ENCODE results near the gene S100A8.
"Not testable (repeated sequence)": the region's sequence is repeated elsewhere in the genome, so short reads cannot be mapped to it uniquely, and the experiment has no call there.

Gene S100A8

DNA sequence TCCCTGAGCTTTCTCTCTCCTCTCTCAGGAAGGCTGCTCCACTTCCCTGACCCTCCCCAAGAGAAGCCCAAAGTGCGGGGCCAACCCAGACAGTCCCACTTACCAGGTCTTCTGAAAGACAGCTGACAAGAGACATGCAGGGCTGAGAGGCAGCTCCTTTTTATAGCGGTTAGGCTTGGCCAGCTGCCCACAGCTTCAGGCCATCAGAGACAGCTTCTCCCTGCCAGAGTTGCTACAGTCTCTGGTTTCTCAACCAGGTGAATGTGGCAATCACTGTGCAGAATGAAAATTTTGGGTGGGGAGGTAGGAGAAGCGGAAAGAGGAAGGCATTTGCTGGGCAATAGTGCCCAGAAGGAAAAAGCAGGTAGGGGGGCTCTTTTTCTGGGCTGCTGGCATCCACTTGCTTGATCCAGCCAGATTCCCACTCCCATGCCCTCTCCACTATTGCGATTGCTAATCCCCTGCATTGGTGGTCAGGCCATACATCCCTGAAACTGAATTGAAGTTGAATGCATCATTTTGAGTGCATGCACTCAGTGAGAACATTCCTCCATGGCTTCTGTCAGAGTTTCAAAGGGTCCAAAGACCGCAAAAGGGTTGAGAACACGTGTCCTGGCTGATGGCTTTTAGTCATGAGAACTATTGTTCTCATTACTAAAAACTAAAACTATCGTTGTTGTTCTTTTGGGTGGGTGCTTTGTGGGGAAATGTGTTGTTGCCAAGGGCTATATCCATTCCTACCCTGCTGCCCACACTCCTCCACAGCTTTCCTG lies at the start of gene S100A8:
Gene S100A8 (minus strand): TSS at position 136 of the 773 bp plus-strand sequence. CDS start 538 bp downstream, outside the sequence.
- DNase-seq (ENCODE audit: low spot score) = no peak

DNA sequence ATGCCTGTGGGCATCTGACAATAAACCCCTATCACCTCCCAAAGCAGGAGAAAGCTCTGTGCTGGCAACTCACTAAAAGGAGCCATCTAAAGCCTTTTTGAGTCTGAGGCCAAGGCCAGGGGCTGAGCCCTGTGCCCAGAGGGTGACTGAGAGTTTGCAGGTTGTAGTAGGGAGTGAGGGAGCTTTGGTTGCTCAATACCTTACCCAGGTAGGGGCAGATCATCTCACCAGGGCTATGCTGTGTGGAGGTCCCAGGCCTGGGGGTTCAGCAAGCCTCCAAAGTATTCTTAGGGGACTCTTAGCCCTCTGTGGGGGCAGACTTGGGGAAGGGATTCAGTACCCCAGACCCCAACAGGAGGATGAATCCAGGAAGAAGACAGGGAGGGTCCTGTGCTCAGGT lies 48.4 kb upstream of the S100A8 start:
- DNase-seq (ENCODE audit: low spot score) = no peak

DNA sequence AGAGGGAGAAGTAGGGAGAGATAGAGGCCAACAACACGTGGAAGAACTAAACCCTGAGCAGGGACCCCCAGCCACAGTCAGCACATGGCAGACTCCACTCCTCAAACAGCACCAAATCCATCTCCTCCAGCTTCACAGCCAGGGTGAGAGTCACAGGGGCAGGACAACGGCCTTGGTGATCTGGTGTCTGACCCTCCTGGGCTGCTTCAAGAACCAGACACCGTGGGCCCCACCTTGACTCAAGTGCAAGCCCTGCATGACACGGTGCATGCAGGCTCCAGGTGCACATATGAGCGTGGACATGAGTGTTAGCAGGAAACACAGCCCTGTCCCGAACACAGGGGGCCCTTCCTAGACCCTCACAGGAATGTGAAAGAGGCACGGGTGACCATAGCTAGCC lies 47.7 kb upstream of the S100A8 start:
- DNase-seq (ENCODE audit: low spot score) = no peak

DNA sequence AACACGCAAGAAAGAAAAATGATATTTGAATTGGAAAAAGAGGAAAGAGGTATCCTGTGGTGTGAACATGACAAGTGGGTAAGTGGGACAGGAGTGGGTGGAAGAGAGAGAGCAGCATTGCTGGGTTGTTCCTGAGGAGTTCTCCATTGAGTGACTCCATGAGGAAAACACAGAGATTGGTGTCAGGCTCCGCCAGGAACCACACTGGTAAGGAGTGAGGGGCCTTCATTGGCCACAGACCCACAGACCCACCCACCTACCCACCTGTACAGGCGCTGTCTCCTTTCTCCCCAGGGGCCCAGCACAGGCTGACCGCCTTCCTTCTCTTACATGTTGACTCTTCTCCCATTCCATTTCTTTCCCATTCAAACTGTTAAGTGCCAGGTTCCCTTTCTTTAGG lies 46.4 kb upstream of the S100A8 start:
- DNase-seq (ENCODE audit: low spot score) = no peak

DNA sequence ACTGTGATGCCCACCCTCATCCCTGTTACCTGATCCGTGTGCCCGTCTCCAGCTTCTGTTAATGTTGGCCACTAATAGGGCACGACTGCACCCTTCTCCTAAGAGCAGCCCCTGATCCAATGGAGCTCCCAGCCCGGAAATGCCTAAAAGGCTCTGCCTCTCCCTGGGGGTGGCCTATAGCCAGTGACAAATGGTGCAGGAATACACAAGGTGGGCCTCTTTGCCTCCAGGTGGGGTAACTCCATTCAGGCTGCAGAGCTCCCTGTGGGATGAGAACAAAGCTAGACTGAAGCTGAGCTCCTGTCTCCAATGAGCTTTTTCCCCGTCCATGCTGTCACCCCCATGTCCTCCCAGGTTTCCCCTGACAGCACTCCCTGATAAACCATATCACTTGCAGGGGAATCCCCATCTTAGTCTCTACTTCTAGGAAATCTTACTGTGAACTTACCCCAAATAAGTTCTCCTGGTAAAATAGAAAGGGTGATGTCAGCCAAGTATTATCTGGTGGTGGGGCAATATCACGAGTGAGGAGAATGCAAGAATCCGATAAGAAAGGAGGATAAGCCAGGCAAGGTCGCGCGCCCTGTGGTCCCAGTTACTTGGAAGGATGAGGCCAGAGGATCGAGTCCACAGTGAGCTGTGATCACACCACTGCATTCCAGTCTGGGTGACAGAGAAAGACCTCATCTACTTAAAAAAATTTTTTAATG lies 44.0 kb upstream of the S100A8 start:
- DNase-seq (ENCODE audit: low spot score) = no peak

DNA sequence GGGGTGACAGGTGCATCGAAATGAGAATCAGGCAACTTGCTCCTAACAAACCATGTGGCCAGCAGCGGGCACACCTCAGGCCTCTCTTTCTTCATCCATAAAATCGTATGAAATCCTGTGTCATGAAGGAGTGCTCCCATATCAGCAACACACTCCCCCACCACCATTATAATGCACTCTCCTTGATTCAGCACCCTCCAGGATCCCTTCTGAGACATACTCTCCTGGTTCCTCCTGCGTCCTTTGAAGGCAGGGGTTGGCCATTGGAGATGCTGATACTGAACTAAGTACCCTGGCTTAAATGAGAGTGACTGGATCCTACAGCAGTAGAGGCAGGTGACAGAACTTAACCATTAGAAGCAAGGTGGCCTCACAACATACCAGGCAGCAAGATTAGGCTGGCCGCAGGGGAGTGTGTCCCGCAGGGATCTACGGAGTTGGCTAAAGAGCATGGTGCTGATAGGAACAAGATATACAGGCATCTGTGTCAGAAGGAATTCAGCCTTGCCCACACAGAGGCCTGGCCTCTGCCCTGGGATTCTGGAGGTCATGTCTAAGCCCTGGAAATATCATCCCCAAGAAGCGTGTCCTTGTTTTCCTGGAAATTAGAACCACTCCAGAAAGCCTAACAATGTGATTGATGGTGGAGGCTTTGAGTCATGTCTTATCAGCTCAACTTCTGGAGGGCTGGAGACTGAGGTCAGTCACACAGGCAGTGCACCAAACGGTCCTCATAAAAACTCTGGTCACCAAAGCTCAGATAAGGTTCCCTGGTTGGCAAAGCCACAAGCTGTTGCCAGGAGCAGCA lies 42.2 kb upstream of the S100A8 start:
- DNase-seq (ENCODE audit: low spot score) = no peak

DNA sequence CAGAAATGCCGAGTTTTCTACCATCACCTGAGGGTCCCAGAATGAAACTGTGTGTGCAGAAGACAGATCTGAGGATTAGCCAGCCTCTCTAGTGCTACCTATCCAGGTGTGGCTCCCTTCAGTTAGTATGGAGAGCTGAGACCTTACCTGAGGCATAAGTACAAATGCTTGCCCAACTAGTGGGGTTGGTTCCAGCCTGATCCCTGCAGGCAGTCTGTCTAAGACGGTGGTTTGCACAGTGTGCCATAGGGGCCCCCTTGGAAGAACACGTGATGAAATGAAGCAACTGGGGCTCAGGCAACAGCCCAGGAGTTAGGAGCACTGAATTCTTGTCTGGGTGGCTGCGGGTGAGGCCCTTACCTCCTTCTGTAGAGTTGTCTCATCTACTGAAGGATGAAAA lies 41.1 kb upstream of the S100A8 start:
- no peak for DNase-seq (ENCODE audit: low spot score)

DNA sequence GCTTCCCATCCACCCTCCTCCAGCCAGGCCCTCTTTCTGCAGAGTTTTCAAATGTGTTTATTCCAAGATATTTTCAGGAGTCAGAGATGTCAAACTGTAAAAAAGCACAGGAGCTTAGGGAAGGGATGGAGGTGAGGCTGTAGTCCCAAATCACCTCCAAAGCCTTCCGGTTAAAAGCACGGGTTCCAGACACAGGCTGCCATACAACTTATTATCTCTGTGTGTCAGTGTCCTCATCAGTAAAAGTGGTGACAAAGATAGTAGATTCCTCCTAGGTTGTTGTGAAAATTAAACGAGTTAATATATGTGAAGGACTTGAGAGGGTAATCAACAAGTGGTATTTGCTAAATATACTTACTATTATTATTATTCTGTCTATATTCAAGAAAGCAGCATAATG lies 40.6 kb upstream of the S100A8 start:
- DNase-seq (ENCODE audit: low spot score) = no peak

DNA sequence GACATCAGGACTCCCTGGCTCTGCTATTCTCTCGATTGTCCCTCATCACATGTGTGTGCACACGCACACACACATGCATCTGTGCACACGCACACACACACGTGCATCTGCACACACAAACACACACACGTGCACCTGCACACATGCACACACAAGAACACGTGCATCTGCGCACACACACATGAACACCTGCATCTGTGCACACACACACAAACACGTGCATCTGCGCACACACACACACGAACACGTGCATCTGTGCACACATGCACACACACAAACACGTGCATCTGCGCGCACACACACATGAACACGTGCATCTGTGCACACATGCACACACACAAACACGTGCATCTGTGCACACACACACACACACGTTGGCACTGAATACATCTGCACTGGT lies 40.1 kb upstream of the S100A8 start:
- no peak for DNase-seq (ENCODE audit: low spot score)

DNA sequence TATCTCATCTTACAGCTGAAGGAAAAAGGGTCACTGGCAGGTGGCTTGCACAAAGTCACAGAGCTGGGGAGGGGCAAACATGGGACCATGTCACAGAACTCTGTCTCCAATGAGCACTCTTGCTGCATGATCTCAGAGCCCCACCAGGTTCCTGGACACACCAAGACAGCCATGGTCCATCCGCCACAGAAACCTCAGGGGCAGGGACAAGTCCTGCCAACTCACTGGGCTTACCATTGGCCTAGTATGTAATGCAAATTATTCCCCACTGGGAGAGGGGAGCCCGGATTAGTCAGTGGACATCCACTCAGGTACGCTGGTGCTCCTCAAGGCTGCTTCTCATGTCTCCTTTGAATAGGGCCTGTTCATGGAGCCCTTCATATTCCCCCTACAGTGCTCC lies 39.7 kb upstream of the S100A8 start:
- DNase-seq (ENCODE audit: low spot score) = no peak

DNA sequence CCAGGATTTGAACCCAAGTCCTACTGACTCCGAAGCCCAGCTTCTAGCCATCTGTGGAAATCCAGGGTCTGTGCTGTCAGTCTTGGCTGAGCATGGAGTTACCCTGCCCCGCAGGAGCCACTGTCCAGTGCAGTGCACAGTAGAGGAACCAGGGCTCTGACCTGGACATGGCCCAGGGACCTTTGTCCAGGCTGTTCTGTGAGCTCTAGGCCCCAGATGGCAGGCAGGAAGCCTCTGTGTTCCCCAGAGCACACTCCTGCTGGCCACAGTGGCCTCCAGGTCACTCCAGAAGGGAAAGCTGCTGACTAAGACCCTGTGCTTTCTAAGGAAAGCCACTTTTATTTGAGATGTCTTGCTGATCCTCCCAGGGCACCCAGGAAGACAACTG lies 39.3 kb upstream of the S100A8 start:
- no peak for DNase-seq (ENCODE audit: low spot score)

DNA sequence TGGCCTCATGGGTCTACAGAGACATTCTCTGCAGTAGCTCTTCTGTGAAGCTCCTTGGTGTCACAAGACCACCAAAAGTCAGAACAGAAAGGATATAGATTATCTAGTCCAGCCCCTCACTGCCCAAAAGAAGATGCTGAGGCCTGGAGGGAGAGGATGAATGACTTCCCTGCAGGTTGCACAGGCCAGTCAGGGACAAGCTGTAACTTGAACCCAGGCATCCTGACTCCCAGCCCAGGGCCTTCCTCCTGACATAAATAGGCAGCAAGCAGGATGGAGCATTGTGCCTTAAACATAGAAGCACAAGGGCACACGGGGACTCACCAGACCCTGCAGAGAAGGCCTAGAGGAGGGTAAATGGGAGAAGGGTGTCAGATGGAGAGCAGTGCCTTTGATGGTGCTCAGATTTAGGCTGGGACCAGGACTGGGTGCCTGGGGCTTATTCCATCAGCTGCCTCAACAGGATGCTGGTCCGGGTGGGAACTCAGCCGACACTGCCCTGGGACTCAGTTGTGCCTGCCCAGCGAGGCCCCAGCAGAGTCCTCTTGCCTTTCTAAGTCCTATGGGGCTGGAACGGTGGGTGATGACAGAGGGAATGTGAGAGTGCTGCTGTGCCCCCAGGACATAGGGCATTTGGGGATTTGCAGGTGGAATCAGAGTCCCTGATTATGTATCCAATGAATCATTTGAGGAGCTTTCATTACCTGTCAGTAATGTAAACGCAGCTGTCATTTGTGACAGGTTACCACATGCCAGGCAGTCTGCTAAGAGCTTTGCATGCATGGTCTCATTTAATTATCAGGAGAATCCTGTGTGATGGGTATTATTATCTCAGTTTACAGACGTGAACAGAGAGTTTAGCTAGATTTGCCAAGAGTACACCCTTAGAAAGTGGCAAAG lies 38.6 kb upstream of the S100A8 start:
- DNase-seq (ENCODE audit: low spot score) = no peak

DNA sequence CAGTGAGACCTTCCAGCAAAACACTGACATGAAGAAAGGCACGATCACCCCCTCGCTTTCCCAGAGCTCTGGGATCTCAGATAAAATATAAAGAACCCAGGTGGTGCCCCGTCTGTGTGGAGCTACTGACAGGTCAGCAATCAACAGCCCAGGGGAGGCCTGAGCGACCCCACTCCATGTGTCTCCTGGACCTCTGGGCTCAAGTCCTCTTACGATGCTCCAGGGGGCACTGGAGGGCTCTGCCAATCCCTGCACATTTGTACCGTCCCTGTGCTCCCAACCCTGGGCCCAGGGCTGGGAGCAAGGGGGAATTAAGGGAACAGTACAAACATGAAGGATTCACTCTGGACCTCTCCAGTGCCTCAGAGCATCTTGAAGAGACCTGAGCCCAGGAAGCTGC lies 37.9 kb upstream of the S100A8 start:
- DNase-seq (ENCODE audit: low spot score) = no peak

DNA sequence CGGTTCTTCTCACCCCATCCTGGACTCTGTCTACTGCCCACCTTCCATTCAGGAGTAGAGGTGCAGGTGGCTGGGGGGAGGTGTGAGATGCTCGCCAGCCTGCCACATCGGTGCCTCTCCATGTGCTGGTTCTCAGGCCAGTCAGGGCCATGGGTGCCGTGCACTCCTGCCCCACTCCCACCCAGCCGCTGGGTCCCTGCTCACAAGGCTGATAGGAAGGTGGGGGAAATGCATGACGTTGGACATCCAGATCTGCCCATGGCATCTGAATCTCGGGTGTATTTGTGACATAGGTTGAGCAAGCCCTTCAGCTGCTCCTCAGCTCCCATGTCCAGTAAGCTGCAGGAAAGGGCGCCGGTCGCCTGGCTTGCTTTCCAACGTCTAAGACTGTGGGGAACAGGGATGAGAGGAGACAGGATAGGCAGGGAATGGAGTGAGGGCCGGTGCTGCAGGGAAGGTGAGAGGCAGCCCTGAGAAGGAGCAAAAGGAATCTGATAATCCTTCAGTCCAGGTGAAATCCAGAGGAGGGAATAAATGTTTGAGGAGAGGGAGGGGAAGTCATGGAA lies 37.3 kb upstream of the S100A8 start:
- DNase-seq (ENCODE audit: low spot score) = no peak

DNA sequence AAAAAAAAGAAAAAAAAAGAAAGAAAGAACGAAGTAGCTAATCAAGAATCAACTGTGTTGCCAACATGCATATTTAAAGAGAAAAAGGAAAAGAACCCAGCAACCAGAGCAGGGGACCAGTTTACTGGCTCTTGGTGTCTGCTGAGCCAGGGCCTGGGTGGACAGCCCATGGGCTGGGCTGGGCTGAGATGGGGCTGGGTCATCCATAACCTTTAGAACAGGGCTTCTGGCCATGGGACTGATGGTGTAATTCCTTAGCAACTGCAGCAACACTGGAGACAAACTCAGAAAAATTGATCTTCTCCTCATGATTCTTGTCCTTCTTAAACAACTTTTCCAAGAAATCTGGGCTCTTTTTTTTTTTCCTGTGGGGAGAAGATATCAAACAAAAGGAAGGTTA lies 35.9 kb upstream of the S100A8 start:
- DNase-seq (ENCODE audit: low spot score) = no peak

DNA sequence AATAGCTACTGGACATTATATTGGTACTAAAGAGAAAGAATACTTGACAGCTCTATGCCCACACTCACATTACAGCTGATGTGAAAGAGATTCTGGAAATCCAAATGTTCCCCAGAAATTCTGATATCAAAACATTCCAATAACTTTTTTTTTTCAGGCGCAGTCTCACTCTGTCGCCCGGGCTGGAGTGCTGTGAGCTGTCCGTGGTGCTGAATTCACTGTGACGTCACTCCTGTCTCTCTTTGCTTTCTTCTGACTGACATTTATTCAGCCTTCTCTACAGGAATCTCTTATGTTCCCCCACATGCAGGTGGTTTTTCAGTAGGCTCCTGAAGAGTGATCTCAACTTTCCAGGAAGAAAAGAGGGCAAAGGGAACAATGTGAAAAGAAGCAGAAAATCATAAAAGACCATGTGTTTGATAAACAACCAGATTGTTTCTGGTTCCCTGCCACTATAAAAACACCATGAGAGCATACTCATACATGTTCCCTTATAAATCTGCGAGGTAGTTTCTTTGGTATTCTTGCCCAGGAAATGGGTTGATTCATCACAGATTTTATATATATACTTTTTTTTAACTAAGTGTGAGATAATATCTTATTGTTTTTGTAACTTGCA lies 31.7 kb upstream of the S100A8 start:
- no peak for DNase-seq (ENCODE audit: low spot score)

DNA sequence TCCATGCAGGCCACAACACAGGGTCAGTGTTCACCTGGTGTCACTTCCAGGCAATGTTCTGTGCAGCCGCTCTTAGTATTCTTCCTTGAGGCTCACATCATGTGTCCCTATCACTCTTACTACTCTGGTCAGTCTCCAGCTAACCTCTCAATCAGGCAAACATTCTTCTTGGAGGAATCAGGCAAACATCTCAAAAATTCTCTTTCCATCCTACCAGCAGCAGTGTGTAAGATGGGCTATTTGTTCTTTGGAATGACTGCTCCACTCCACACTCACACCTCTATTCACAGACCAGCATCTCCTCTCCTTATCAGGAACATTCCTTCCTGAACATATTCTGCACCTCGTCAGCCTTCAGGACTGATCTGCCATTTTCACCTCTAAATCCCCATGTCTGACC lies 29.4 kb upstream of the S100A8 start:
- no peak for DNase-seq (ENCODE audit: low spot score)

DNA sequence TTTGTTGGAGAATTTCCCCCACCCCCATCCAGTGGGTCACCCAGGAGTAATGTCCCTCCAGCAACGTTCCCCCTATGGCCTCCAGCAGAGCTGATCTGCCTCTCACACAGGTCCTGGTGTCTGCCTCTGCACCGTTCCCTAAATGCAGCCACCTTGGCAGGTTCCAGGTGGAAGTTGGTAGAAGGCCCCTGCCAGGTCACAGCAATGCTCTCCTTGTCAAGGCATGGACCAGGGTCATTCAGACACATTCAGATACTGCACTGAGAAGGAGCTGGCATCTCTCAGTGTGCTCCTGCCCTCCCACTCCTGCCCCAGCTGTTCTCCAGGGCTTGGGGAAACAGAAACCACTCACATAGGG lies 28.5 kb upstream of the S100A8 start:
- DNase-seq (ENCODE audit: low spot score) = not testable (repeated sequence)

DNA sequence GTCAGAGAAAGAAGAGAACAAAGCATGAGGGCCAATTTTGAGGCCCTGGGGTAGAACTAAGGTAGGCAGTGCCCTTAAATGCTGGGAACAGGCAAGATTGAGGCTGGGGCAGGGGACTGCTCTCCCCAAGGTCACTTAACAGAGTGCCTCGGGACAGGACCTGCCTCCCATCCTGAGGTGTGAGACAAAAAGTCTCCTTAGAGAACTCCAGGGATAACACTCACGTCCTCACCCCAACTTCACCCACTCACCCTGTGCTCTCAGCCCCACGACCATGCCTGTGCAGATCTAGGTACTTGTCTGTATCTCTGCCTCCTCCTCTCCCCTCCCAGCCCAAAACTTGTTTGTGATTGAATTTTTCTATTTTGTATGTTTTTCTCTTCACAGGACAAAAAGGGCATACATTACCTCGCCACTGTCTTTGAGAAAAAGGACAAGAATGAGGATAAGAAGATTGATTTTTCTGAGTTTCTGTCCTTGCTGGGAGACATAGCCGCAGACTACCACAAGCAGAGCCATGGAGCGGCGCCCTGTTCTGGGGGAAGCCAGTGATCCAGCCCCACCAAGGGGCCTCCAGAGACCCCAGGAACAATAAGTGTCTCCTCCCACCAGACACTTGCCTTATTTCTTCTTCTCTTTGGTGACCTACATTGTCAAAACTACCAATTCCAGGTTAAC lies 28.0 kb upstream of the S100A8 start:
- DNase-seq (ENCODE audit: low spot score) = not testable (repeated sequence)

DNA sequence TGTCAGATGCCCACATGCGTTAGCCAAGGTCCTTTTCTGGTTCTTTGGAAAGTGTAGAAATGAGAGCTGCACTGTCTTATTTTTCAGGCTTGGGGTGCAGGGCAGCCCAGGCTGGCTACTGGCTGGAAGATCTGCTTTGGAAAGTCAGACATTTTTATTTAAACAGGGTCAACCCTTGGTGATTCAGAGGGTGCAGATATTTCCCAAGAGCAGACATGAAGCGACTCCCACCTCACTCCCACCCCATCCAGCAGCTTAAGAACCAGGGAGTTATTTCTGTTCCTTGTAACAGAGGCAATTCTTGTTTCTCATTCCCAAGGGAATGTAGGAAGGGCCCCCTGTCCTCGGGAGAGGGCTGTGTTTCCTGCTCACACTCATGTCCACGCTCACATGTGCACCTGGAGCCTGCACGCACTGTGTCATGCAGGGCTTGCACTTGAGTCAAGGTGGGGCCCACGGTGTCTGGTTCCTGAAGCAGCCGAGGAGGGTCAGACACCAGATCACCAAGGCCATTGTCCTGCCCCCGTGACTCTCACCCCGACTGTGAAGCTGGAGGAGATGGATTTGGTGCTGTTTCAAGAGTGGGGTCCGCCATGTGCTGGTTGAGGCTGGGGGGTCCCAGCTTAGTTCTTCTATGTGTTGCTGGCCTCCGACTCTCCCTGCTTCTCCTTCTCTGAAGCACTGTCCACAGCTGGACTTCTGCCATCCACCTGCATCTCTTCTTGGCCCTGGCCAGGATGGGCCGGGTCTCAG lies 26.4 kb upstream of the S100A8 start:
- DNase-seq (ENCODE audit: low spot score) = no peak
